Spinal cord (tissue), 10 donors: Measurements from ENCODE around the gene PTTG1IP2. TPM values are rescaled to one million over a fixed set of nuclear protein-coding genes. Genes with fewer than 3 reads are reported as not detected.

ENCODE experiments used
- DNase-seq, 6 donors: peaks; one replicate each; pipeline versions ENCODE4 v3.0.0 to v3.0.0-alpha.2; 2013 to 2015; ENCODE audit warnings: low spot score in 6 of 6, low read depth in 4 of 6
- H3K27ac ChIP-seq: one replicate; pipeline ENCODE4 v1.5.1; 2013; ENCODE audit warnings: low read depth, low read length, control low read depth
- H3K27me3 ChIP-seq: one replicate; pipeline ENCODE4 v1.6.1; 2013; ENCODE audit warnings: low read length; ENCODE audit not compliant: control insufficient read depth, insufficient read depth
- H3K36me3 ChIP-seq: one replicate; pipeline ENCODE4 v1.6.1; 2013; ENCODE audit warnings: low read length; ENCODE audit not compliant: control insufficient read depth, insufficient read depth
- H3K4me1 ChIP-seq: one replicate; pipeline ENCODE4 v1.6.1; 2013; ENCODE audit warnings: low read length; ENCODE audit not compliant: control insufficient read depth, insufficient read depth
- H3K4me3 ChIP-seq: one replicate; pipeline ENCODE4 v1.5.1; 2013; ENCODE audit warnings: low read depth, low read length, control low read depth
- H3K9me3 ChIP-seq: one replicate; pipeline ENCODE4 v1.6.1; 2013; ENCODE audit warnings: low read length; ENCODE audit not compliant: control insufficient read depth, insufficient read depth
- WGBS: methylation state at CpG from one replicate; pipeline ENCODE4 v1.1.5; 2013; ENCODE audit warnings: missing lambda C conversion rate; ENCODE audit not compliant: insufficient coverage; 5-methylcytosine and 5-hydroxymethylcytosine counted together
- long read RNA-seq, 4 donors: transcript quantifications; one replicate each; lab custom pipeline, GENCODE V29; 2026
- polyA plus RNA-seq, 2 donors: library from polyadenylated mRNA; unstranded; fragments of 120-200 nt; gene quantifications; one replicate each; pipeline ENCODE4 v1.2.1, GENCODE V29; 2013; ENCODE audit not compliant: insufficient read length in 2 of 2
- total RNA-seq, 2 donors: library from RNA; depleted of rRNA in 1 of 2; stranded (reverse); fragments of 120-200 nt in 1 of 2; fragments of >200 nt in 1 of 2; gene quantifications; one replicate each; pipeline versions ENCODE4 v1.2.3 to v1.2.4, GENCODE V29; 2013 to 2014
- donor health status: healthy.

Gene PTTG1IP2
- total RNA-seq (not detected), polyA plus RNA-seq (not detected)
- long read RNA-seq, donor 1: 0 reads
- long read RNA-seq, donor 2: 0 reads
- long read RNA-seq, donor 3: 0 reads
- long read RNA-seq, donor 4: 0 reads

- Histone ChIP-seq H3K9me3 (no peaks in the 10 kb centered on the region), H3K4me1 (no peaks in the 10 kb centered on the region), H3K4me3 (no peak within 1 kb of the TSS), H3K27me3 (no peaks in the 10 kb centered on the region), H3K36me3 (no peaks in the 10 kb centered on the region), H3K27ac (no peak within 1 kb of the TSS)
- WGBS: 94% methylated on average over 3 of the region's 4 CpGs
- DNase-seq: no peak
Observed at GRCh38 chr7:90469554-90469953, at the start of gene PTTG1IP2. Gene PTTG1IP2, plus strand, starts transcription at chr7:90469639. Its CDS starts 148 bp downstream, at chr7:90469787.

- Histone ChIP-seq H3K27me3 (no peaks in the 10 kb centered on the region), H3K27ac (no peak overlapping the region), H3K4me1 (no peaks in the 10 kb centered on the region), H3K36me3 (no peaks in the 10 kb centered on the region), H3K9me3 (no peaks in the 10 kb centered on the region), H3K4me3 (no peak overlapping the region)
- WGBS: 88% methylated on average over 2 of the region's 6 CpGs
- no peak for DNase-seq
Observed at GRCh38 chr7:90421651-90422050, 47.8 kb upstream of the PTTG1IP2 start.

- no peak for DNase-seq
- Histone ChIP-seq H3K4me1 (no peaks in the 10 kb centered on the region), H3K9me3 (no peaks in the 10 kb centered on the region), H3K27ac (no peak overlapping the region), H3K36me3 (no peaks in the 10 kb centered on the region), H3K4me3 (no peak overlapping the region), H3K27me3 (no peaks in the 10 kb centered on the region)
- 92% methylated on average over 2 of the region's 3 CpGs for WGBS
Observed at GRCh38 chr7:90424720-90425119, 44.7 kb upstream of the PTTG1IP2 start.

DNA sequence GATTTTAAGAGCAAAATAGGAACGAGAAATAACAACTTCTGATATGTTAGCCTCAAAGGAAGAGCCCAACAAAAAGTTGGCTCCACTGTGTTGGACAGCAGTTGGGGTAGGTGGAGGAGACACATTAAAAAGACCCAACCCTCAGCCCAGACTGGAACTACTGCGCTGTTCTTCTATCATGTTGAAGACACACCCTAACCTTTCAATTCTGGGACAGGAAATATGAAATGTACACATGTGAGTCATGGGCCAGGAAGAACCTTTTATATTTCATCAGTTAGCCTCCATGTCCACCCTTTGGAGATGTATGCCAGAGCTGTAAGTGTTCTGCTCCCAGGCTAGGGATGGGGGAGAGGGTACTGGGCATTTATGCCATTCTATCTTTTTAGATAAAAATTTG, 44.1 kb upstream of the PTTG1IP2 start:
- no peaks in the 10 kb centered on the region for H3K36me3 ChIP-seq
- no CpG with 5 or more reads among the region's 2 CpGs for WGBS
- no peaks in the 10 kb centered on the region for H3K9me3 ChIP-seq
- H3K27ac ChIP-seq: no peak overlapping the region
- no peaks in the 10 kb centered on the region for H3K27me3 ChIP-seq
- no peak overlapping the region for H3K4me3 ChIP-seq
- H3K4me1 ChIP-seq: no peaks in the 10 kb centered on the region
- no peak for DNase-seq

DNA sequence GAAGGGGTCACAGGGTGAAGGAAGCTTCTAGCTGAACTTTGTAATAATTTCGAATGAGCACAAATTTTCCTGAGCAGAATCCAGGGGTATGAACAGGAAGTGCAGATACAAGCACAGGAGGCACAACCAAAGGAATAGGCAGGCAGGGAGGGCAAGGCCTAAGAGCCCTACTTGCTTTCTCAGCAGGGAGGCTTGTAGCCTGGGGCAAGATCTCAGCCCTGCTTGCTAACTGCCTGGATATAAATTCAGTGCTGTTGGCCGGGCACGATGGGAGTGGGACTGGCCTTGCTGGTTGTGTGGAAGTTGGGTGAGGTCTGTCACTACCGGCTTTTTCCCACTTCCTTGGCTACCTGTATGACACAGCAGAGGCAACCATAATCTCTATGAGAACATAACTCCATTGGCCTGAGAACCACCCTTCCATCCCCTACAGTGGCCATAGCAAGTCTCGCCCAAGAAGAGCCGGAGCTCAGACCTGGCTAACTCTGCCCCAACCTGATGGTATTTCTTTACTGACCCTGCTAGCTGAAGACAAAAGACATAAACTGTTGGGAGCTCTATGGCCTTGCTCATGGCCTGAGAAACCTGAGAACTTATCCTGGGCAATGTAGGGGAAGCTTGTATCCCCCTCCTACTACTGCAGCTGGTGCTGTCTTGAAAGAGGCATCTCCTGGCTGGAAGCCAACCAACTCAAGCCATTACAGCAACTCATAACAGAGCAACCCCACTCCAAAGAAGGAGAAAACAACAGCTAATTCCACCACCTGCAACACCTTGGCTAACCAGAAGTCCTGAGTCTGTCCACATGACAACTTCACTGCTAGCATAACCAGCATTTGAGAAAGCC, 38.6 kb upstream of the PTTG1IP2 start:
- H3K9me3 ChIP-seq: peaks cover 7% of the 10 kb centered on the region
- 100% methylated on average over 3 of the region's 6 CpGs for WGBS
- no peak overlapping the region for H3K4me3 ChIP-seq
- H3K36me3 ChIP-seq: no peaks in the 10 kb centered on the region
- no peaks in the 10 kb centered on the region for H3K27me3 ChIP-seq
- H3K4me1 ChIP-seq: no peaks in the 10 kb centered on the region
- H3K27ac ChIP-seq: no peak overlapping the region
- DNase-seq: no peak

- no peaks in the 10 kb centered on the region for H3K36me3 ChIP-seq
- no peaks in the 10 kb centered on the region for H3K4me1 ChIP-seq
- peaks cover 7% of the 10 kb centered on the region for H3K9me3 ChIP-seq
- DNase-seq: no peak
- H3K27me3 ChIP-seq: no peaks in the 10 kb centered on the region
- no peak overlapping the region for H3K27ac ChIP-seq
- 85% methylated on average over 8 of the region's 10 CpGs for WGBS
- no peak overlapping the region for H3K4me3 ChIP-seq
Observed at GRCh38 chr7:90432752-90433151, 36.7 kb upstream of the PTTG1IP2 start.

DNA sequence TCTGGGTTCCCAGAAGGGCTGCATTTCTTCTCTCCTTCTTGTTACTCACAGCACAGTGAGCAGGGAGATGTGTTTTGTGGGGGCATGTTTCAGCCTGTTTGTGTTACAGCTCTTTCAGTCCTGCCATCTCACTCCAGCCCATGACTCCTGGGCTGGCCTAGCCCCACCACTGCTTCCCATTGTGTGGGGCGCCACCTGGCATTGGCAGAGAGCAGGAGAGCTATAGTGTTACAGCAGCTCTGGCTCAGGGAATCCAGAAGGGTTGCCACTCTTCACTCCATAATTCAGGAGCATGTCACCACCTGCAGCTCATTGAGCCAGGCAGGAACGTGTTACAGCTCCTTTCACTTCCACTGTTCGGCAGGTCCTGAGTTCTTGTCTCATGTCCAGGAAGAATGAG, 36.2 kb upstream of the PTTG1IP2 start:
- DNase-seq: no peak
- Histone ChIP-seq H3K27me3 (no peaks in the 10 kb centered on the region), H3K4me1 (no peaks in the 10 kb centered on the region), H3K36me3 (no peaks in the 10 kb centered on the region), H3K27ac (no peak overlapping the region), H3K4me3 (no peak overlapping the region), H3K9me3 (peaks cover 7% of the 10 kb centered on the region)
- 84% methylated on average over 3 of the region's 3 CpGs for WGBS

GRCh38 chr7:90445633-90446032, 23.8 kb upstream of the PTTG1IP2 start:
- Histone ChIP-seq H3K27ac (no peak overlapping the region), H3K4me3 (no peak overlapping the region), H3K36me3 (no peaks in the 10 kb centered on the region), H3K9me3 (no peaks in the 10 kb centered on the region), H3K27me3 (no peaks in the 10 kb centered on the region), H3K4me1 (no peaks in the 10 kb centered on the region)
- WGBS: no CpG with 5 or more reads among the region's 2 CpGs
- no peak for DNase-seq

DNA sequence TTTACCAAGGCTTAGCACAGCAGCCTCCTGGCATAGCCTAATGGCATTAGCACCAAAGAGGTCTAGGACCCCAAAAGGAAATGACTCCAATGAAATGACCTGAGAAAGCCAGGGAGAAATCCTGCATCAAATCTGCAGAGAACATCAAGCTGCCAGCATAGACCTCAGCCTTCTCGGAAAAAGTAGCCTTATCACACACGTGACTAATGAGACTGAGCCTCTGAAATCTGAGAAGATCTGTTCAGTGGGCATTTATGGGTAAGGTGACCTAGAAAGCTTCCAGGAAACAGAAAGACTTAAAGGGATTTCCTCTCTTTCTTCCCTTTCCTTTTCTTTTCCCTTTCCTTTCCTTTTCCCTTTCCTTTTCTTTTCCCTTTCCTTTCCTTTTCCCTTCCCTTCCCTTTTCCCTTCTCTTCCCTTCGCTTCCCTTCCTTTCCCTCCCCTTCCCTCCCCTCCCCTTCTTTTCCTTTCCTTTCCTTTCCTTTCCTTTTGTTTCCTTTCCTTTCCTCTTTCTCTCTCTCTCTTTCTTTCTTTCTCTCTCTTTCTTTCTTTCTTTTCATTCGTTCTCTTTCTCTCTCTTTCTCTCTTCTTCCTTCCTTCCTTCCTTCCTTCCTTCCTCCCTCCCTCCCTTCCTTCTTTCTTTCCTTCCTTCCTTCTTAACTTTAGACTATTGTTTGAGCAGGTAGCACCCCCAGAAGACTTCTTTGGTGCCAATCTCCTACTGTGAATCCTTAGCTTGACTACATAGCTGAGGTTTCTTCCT, 23.1 kb upstream of the PTTG1IP2 start:
- no peak overlapping the region for H3K27ac ChIP-seq
- no peaks in the 10 kb centered on the region for H3K9me3 ChIP-seq
- no peaks in the 10 kb centered on the region for H3K27me3 ChIP-seq
- 78% methylated on average over 2 of the region's 4 CpGs for WGBS
- H3K4me3 ChIP-seq: no peak overlapping the region
- H3K4me1 ChIP-seq: no peaks in the 10 kb centered on the region
- DNase-seq: no peak
- no peaks in the 10 kb centered on the region for H3K36me3 ChIP-seq
